ENCODE measurements around the gene ZNF385A. TPM values are rescaled to one million over a fixed set of nuclear protein-coding genes. Genes with fewer than 3 reads are reported as not detected.

ZNF385A gene
- total and polyA plus RNA-seq, 2 of the 4 experiments (the other 2 are of a cell fraction): 0.36 to 2.5 TPM

- no peak overlapping the region for H2AK5ac ChIP-seq (ENCODE audit: low read depth, low read length)
- CTCF ChIA-PET: interaction anchor here (0.6 to 1.5 kb wide), 3 partner anchors 14 to 614 kb away, joined by 3 read pairs; no protein-coding TSS in a partner anchor
Observed at GRCh38 chr12:54355104-54355815, 29.3 kb downstream of the ZNF385A start.

More at GRCh38 chr12:54355104-54355815, 29.3 kb downstream of the ZNF385A start:
- intact Hi-C loops (cut with micrococcal nuclease) (no loop called here), dilution Hi-C loops (cut with HindIII; ENCODE audit: low sequenced_read_pairs, unreplicated experiment) (no loop called here), in situ Hi-C loops (cut with MboI; ENCODE audit: low sequenced_read_pairs) (no loop called here)
- Histone ChIP-seq H3K56ac (ENCODE audit: extremely low read depth, insufficient read depth, low read length) (no peak overlapping the region), H3K14ac (replicated peaks; ENCODE audit: low read depth, low read length) (no peak overlapping the region), H3K36me3 (ENCODE audit: control insufficient read depth, insufficient read depth, low read length) (peaks cover 13% of the 10 kb centered on the region), H4K91ac (ENCODE audit: insufficient read depth, low read depth, low read length) (no peak overlapping the region), H2BK20ac (ENCODE audit: low read depth, low read length) (no peak overlapping the region), H4K5ac (ENCODE audit: low read depth, low read length) (no peak overlapping the region), H3K4ac (ENCODE audit: low read depth, low read length) (no peak overlapping the region), H3K27ac (ENCODE audit: insufficient read depth, low read length) (no peak overlapping the region), H4K8ac (ENCODE audit: low read depth in 2 of 2, low read length in 2 of 2) (no peak overlapping the region), H2BK15ac (ENCODE audit: low read depth, low read length) (no peak overlapping the region), H3K27me3 (ENCODE audit: control insufficient read depth, insufficient read depth, low read length) (no peaks in the 10 kb centered on the region), H2BK5ac (ENCODE audit: low read depth, low read length, poor library complexity, severe bottlenecking) (no peak overlapping the region), H2BK120ac (ENCODE audit: low read depth, low read length) (no peak overlapping the region), H2AFZ (replicated peaks; ENCODE audit: low read length, poor library complexity) (no peak overlapping the region), H3K9me1 (ENCODE audit: insufficient read depth, low read length) (peaks cover 18% of the 10 kb centered on the region; the same call in 1 of the 2 replicates), H4K20me1 (ENCODE audit: insufficient read depth, low read length) (no peaks in the 10 kb centered on the region), H3K4me2 (ENCODE audit: low read depth, low read length) (no peak overlapping the region), H3K79me1 (ENCODE audit: low read depth in 1 of 2, low read length in 2 of 2) (peaks cover 0 to 16% of the 10 kb centered on the region in 2 experiments; a peak in 2 of 4 replicates), H3K4me1 (ENCODE audit: control insufficient read depth, insufficient read depth, low read length) (peaks cover 32% of the 10 kb centered on the region), H3K4me3 (ENCODE audit: insufficient read depth, low read depth, low read length) (no peak overlapping the region), H3K23ac (ENCODE audit: low read depth, low read length) (no peak overlapping the region), H3K18ac (ENCODE audit: low read depth, low read length) (no peak overlapping the region), H2AK9ac (replicated peaks; ENCODE audit: low read depth, low read length, poor library complexity) (no peak overlapping the region), H3K9me3 (ENCODE audit: control insufficient read depth, insufficient read depth, low read length) (no peaks in the 10 kb centered on the region), H3K9ac (ENCODE audit: low read depth, low read length) (no peak overlapping the region)
- no TSS peak for BruUV-seq (replicated peaks)
- no peak for DNase-seq
- POLR2A ChIA-PET (ENCODE audit: unreplicated experiment): no interaction called here
- 56% methylated on average over 2 of the region's 6 CpGs; no CpG with 5 or more reads in 1 of the 2 experiments for WGBS, 2 experiments (ENCODE audit: extremely low coverage in 2 of 2, insufficient read length in 1 of 2)
- no peak for ATAC-seq (ENCODE audit: low read depth)
- no peak for TF ChIP-seq USF2 (IDR thresholded peaks at IDR 0.05; ENCODE audit: low read depth, low read length)
- no peak for TF ChIP-seq CHD1 (IDR thresholded peaks at IDR 0.05; ENCODE audit: low read depth, low read length)
- no peak for TF ChIP-seq POLR2A (IDR thresholded peaks at IDR 0.05; ENCODE audit: low read depth, low read length)
- TF ChIP-seq RCOR1 (IDR thresholded peaks at IDR 0.05; ENCODE audit: insufficient replicate concordance, low read length): no peak
- no peak for TF ChIP-seq MAFK (IDR thresholded peaks at IDR 0.05; ENCODE audit: low read depth, low read length)
- no peak for TF ChIP-seq CTCF (conservative IDR thresholded peaks at IDR 0.05; ENCODE audit: low read depth, low read length)
- no peak for TF ChIP-seq ELK1 (IDR thresholded peaks at IDR 0.05; ENCODE audit: borderline replicate concordance, low read depth, low read length)
- TF ChIP-seq NFE2L2 (IDR thresholded peaks at IDR 0.05; ENCODE audit: low read depth, low read length): no peak
- no peak for TF ChIP-seq SMC3 (IDR thresholded peaks at IDR 0.05; ENCODE audit: low read depth, low read length)
- TF ChIP-seq MXI1 (IDR thresholded peaks at IDR 0.05; ENCODE audit: borderline replicate concordance, low read depth, low read length): no peak
- no peak for TF ChIP-seq FOS (IDR thresholded peaks at IDR 0.05; ENCODE audit: low read depth, low read length)
- no peak for TF ChIP-seq MAZ (IDR thresholded peaks at IDR 0.05; ENCODE audit: borderline replicate concordance, low read depth, low read length)
- no peak for TF ChIP-seq CEBPB (IDR thresholded peaks at IDR 0.05; ENCODE audit: low read depth, low read length)
- TF ChIP-seq BHLHE40 (IDR thresholded peaks at IDR 0.05; ENCODE audit: low read depth, low read length): no peak
- TF ChIP-seq RFX5 (IDR thresholded peaks at IDR 0.05; ENCODE audit: low read depth, low read length): no peak
- TF ChIP-seq RAD21 (IDR thresholded peaks at IDR 0.05; ENCODE audit: low read length): no peak
